ENCODE results near the gene DCANP1. TPM values are rescaled to one million over a fixed set of nuclear protein-coding genes. Genes with fewer than 3 reads are reported as not detected.

Gene DCANP1
- total and polyA plus RNA-seq, 9 of the 15 experiments (the other 6 are each of a cell fraction or from before 2014, with no cell fraction given) = not detected

- peak; percentile 67; the same call in 1 of the 2 replicates for TF ChIP-seq DEAF1 (CRISPR knock-in tag; IDR thresholded peaks at IDR 0.05)
These were observed 15.2 kb upstream of the DCANP1 start (continued) for GRCh38 chr5:135462304-135462703.

DNA sequence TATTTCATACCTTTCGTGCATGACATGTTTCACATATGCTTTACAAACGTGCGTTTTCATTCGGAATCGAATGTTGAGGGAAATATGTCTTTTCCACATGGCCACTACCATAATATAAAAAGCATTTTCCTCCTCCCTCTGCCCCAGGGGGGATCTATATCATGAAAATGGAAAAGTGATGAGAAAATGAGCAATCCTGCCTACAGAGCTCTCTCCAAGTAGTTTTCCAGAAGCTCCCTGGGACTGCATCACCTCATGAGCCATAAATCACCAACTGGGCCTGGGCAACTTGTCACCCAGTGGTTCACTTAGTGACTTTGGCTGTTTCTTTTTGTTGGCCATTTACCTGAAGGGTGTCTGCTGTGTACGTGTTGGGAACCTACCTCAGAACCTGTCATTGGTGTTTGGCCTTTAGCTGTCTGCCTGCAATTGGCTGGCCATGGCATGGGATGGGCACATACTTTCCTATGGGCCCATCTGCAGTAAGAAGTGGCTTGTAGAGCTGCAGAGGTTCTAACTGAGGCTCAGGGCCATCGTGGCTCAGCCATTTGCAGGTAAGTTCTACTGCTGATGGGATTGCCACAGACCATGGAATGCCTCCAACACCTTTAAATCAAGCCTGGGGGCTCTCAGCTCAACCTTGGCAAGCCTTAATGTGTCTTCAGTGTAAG, 14.5 kb upstream of the DCANP1 start:
- H3K4me2 ChIP-seq (ENCODE audit: insufficient read depth, low read length) = no peak overlapping the region
- 42% methylated on average over 7 of the region's 7 CpGs for WGBS (ENCODE audit: insufficient coverage, low coverage, missing lambda C conversion rate)
- H4K20me1 ChIP-seq (replicated peaks; ENCODE audit: control insufficient read depth, insufficient read depth, low read length) = no peaks in the 10 kb centered on the region; the same call in 1 of the 2 replicates
- no peak overlapping the region for H3K4me3 ChIP-seq
- H3K27me3 ChIP-seq (ENCODE audit: control insufficient read depth in 2 of 2, insufficient read depth in 2 of 2, low read length in 2 of 2) = peaks cover 0 to 12% of the 10 kb centered on the region in 2 experiments; a peak in 2 of 5 replicates
- in situ Hi-C loops (cut with MboI) = loop anchor here (5.0 to 10.0 kb wide), 2 partner anchors 263 to 356 kb away; no protein-coding TSS in a partner anchor
- ChIA-PET POLR2A (interaction anchor here (0.5 to 0.9 kb wide), 3 partner anchors 17 to 372 kb away, joined by 3 to 7 read pairs (median 4); no protein-coding TSS in a partner anchor), CTCF (ENCODE audit: low intra/inter-chr PET ratio) (interaction anchor here (1.3 to 3.2 kb wide), 5 partner anchors 90 to 369 kb away, joined by 3 to 20 read pairs (median 4); no protein-coding TSS in a partner anchor)
- TF ChIP-seq, protein P1, sequence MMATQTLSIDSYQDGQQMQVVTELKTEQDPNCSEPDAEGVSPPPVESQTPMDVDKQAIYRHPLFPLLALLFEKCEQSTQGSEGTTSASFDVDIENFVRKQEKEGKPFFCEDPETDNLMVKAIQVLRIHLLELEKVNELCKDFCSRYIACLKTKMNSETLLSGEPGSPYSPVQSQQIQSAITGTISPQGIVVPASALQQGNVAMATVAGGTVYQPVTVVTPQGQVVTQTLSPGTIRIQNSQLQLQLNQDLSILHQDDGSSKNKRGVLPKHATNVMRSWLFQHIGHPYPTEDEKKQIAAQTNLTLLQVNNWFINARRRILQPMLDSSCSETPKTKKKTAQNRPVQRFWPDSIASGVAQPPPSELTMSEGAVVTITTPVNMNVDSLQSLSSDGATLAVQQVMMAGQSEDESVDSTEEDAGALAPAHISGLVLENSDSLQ (IDR thresholded peaks at IDR 0.05) = peak; percentile 18; the same call in 1 of the 2 replicates
- no peak for TF ChIP-seq CAMTA2 (CRISPR knock-in tag; conservative IDR thresholded peaks at IDR 0.05)
- ATAC-seq (no peak), DNase-seq (ENCODE audit: extremely low read depth in 1 of 4, low spot score in 3 of 4) (no peak), FAIRE-seq (no peak)
- peaks cover 3% of the 10 kb centered on the region; the same call in 1 of the 3 replicates for H3K79me2 ChIP-seq (ENCODE audit: control insufficient read depth, insufficient read depth, low read length)
- no peak overlapping the region for H2AFZ ChIP-seq (ENCODE audit: low read depth, low read length)
- H3K4me1 ChIP-seq (replicated peaks in 1 of 2; ENCODE audit: control insufficient read depth in 2 of 2, insufficient read depth in 2 of 2, low read length in 2 of 2) = peaks cover 24 to 35% of the 10 kb centered on the region in 2 experiments
- no peaks in the 10 kb centered on the region for H3K9me1 ChIP-seq (ENCODE audit: control insufficient read depth, insufficient read depth, low read length)
- no peaks in the 10 kb centered on the region for H3K36me3 ChIP-seq (ENCODE audit: control insufficient read depth, insufficient read depth, low read length)
- intact Hi-C loops (cut with micrococcal nuclease) = loop anchor here (1.0 kb wide), 1 partner anchor 91 kb away; no protein-coding TSS in a partner anchor
- H3K9ac ChIP-seq (ENCODE audit: insufficient read depth in 1 of 2, low read depth in 2 of 2, low read length in 2 of 2) = no peak overlapping the region
- H3K27ac ChIP-seq (ENCODE audit: extremely low read depth, low read depth, low read length) = no peak overlapping the region
- no peaks in the 10 kb centered on the region for H3K9me3 ChIP-seq (replicated peaks; ENCODE audit: control insufficient read depth, insufficient read depth, low read depth, low read length)
- BruUV-seq (replicated peaks) = no TSS peak
